CD8-positive, alpha-beta memory T cell (primary cell): Measurements from ENCODE around the gene BSG. TPM values are rescaled to one million over a fixed set of nuclear protein-coding genes. Genes with fewer than 3 reads are reported as not detected.
A peak's percentile ranks its signal among the peaks of the same experiment; 100 is the strongest.

Experiments
- CTCF ChIA-PET: fragments of 350-600 bp; sonication (Branson Sonifier 250); formaldehyde crosslinking; loops from one replicate; lab custom pipeline; 2021; ENCODE audit warnings: antibody characterized with exemption; lab: Charles Lee
- POLR2A ChIA-PET: fragments of 350-600 bp; sonication (Branson Sonifier 250); formaldehyde crosslinking; loops from one replicate; lab custom pipeline; 2021; ENCODE audit warnings: antibody characterized with exemption; lab: Charles Lee
- DNase-seq, 5 donors: peaks; one replicate each; pipeline versions ENCODE4 v3.0.0 to v3.0.0-alpha.2; 2020 to 2022; ENCODE audit warnings: mixed read lengths in 1 of 5
- H3K27ac ChIP-seq: one replicate; pipeline ENCODE4 v1.7.0; 2013; ENCODE audit warnings: low read depth, mild to moderate bottlenecking, low read length, moderate library complexity
- H3K27me3 ChIP-seq: 2 replicates; pipeline ENCODE4 v1.7.0; 2013; ENCODE audit warnings: low read length, mild to moderate bottlenecking; ENCODE audit not compliant: insufficient read depth, poor library complexity, severe bottlenecking
- H3K36me3 ChIP-seq: 2 replicates; pipeline ENCODE4 v1.7.0; 2013; ENCODE audit warnings: mild to moderate bottlenecking, low read length, moderate library complexity; ENCODE audit not compliant: insufficient read depth
- H3K4me1 ChIP-seq: 2 replicates; pipeline ENCODE4 v1.7.0; 2013; ENCODE audit warnings: mild to moderate bottlenecking, low read length, moderate library complexity; ENCODE audit not compliant: insufficient read depth
- H3K4me3 ChIP-seq: 2 replicates; pipeline ENCODE4 v1.7.0; 2013; ENCODE audit warnings: mild to moderate bottlenecking, low read length
- H3K9me3 ChIP-seq: 2 replicates; pipeline ENCODE4 v1.7.0; 2013; ENCODE audit warnings: mild to moderate bottlenecking, low read length
- H3K27ac Mint-ChIP-seq, 8 donors: one replicate each; pipeline ENCODE4 v1.8.0; 2020 to 2021; ENCODE audit warnings: mixed read lengths in 8 of 8, mild to moderate bottlenecking in 6 of 8, inconsistent platforms in 3 of 8, moderate library complexity in 3 of 8
- H3K27me3 Mint-ChIP-seq, 2 donors: one replicate each; pipeline ENCODE4 v1.8.0; 2020 to 2021; ENCODE audit warnings: mixed read lengths in 2 of 2, mild to moderate bottlenecking in 1 of 2, moderate library complexity in 1 of 2
- H3K36me3 Mint-ChIP-seq, 3 donors: one replicate each; pipeline ENCODE4 v1.8.0; 2020 to 2021; ENCODE audit warnings: mixed read lengths in 3 of 3, inconsistent platforms in 1 of 3, mild to moderate bottlenecking in 1 of 3
- H3K4me1 Mint-ChIP-seq, 3 donors: one replicate each; pipeline ENCODE4 v1.8.0; 2020 to 2021; ENCODE audit warnings: mixed read lengths in 3 of 3, inconsistent platforms in 1 of 3, mild to moderate bottlenecking in 1 of 3
- H3K4me3 Mint-ChIP-seq, 7 donors: one replicate each; pipeline ENCODE4 v1.8.0; 2020 to 2021; ENCODE audit warnings: mixed read lengths in 7 of 7, mild to moderate bottlenecking in 6 of 7, moderate library complexity in 4 of 7, inconsistent platforms in 2 of 7
- H3K9me3 Mint-ChIP-seq, 5 donors: one replicate each; pipeline ENCODE4 v1.8.0; 2020 to 2022; ENCODE audit warnings: mixed read lengths in 5 of 5, mild to moderate bottlenecking in 3 of 5, moderate library complexity in 2 of 5, inconsistent platforms in 1 of 5
- polyA plus RNA-seq: library from polyadenylated mRNA; unstranded; fragments of 300-500 nt; fragmentation: Illumina TruSeq; gene quantifications from one replicate; pipeline ENCODE4 v1.2.3, GENCODE V29; 2021
- total RNA-seq, 2 experiments: library from RNA; stranded (reverse); gene quantifications; one replicate each; pipeline ENCODE4 v1.2.3, GENCODE V29; 2021

BSG gene
- total and polyA plus RNA-seq, 3 experiments from 2014 or later, result 250 to 436 (median 262) TPM

- Histone ChIP-seq H3K27ac (peak overlapping the region; percentile 74), H3K9me3 (no peaks in the 10 kb centered on the region), H3K4me1 (peaks cover 19% of the 10 kb centered on the region), H3K27me3 (no peaks in the 10 kb centered on the region), H3K36me3 (no peaks in the 10 kb centered on the region), H3K4me3 (peak overlapping the region; percentile 53)
- Mint-ChIP-seq H3K27ac (peak overlapping the region; percentile 54 to 91 (median 84)), H3K4me1 (peaks cover 9 to 29% (median 18%) of the 10 kb centered on the region in 3 donors), H3K4me3 (peak overlapping the region; percentile 79 to 94 (median 85)), H3K27me3 (peaks cover 1 to 4% of the 10 kb centered on the region in 2 donors), H3K9me3 (no peaks in the 10 kb centered on the region), H3K36me3 (peaks cover 0 to 7% (median 0%) of the 10 kb centered on the region in 3 donors)
- ChIA-PET CTCF (interaction anchor here (0.9 to 6.2 kb wide), 6 partner anchors 12 to 53 kb away, joined by 3 to 55 read pairs (median 6); partner anchors contain the start of genes GZMM and TPGS1), POLR2A (interaction anchor here (0.6 to 2.8 kb wide), 8 partner anchors 10 to 132 kb away, joined by 3 to 18 read pairs (median 4); partner anchors contain the start of genes GZMM and RNF126)
- peak; percentile 84 to 95 (median 91) for DNase-seq
Measured at GRCh38 chr19:531009-531752, 41.2 kb upstream of the BSG start.

- Mint-ChIP-seq H3K4me1 (peaks cover 9 to 29% (median 18%) of the 10 kb centered on the region in 3 donors), H3K27ac (peak within 1 kb of the TSS; percentile 69 to 94 (median 84)), H3K36me3 (peaks cover 0 to 13% (median 0%) of the 10 kb centered on the region in 3 donors), H3K4me3 (peak within 1 kb of the TSS; percentile 85 to 94 (median 88)), H3K27me3 (peaks cover 1 to 4% of the 10 kb centered on the region in 2 donors), H3K9me3 (no peaks in the 10 kb centered on the region)
- H3K36me3 ChIP-seq, result peaks cover 5% of the 10 kb centered on the region
- no peaks in the 10 kb centered on the region for H3K27me3 ChIP-seq
- no peak for DNase-seq
- peak within 1 kb of the TSS; percentile 78 for H3K4me3 ChIP-seq
- peak within 1 kb of the TSS; percentile 75 for H3K27ac ChIP-seq
- ChIA-PET POLR2A (interaction anchor here (0.6 to 2.8 kb wide), 8 partner anchors 10 to 131 kb away, joined by 3 to 18 read pairs (median 4); partner anchors contain the start of genes GZMM and RNF126), CTCF (interaction anchor here (0.9 to 6.2 kb wide), 7 partner anchors 10 to 52 kb away, joined by 3 to 55 read pairs (median 5); partner anchors contain the start of gene GZMM)
- H3K9me3 ChIP-seq, result no peaks in the 10 kb centered on the region
- peaks cover 19% of the 10 kb centered on the region for H3K4me1 ChIP-seq
Measured at GRCh38 chr19:531753-532560, 40.4 kb upstream of the BSG start, which contains the start of gene CDC34. TSS of gene CDC34 (plus strand) at chr19:531760. CDS start at chr19:531932, 172 bp downstream.

- H3K27ac ChIP-seq, result peak overlapping the region; percentile 75
- Mint-ChIP-seq H3K4me3 (peak overlapping the region; percentile 84 to 94 (median 88)), H3K9me3 (no peaks in the 10 kb centered on the region), H3K36me3 (peaks cover 0 to 15% (median 0%) of the 10 kb centered on the region in 3 donors), H3K27me3 (peaks cover 1 to 4% of the 10 kb centered on the region in 2 donors), H3K27ac (peak overlapping the region; percentile 82 to 94 (median 84)), H3K4me1 (peaks cover 9 to 29% (median 18%) of the 10 kb centered on the region in 3 donors)
- DNase-seq, result peak in 2 of 5 donors; percentile 35 to 37
- no peaks in the 10 kb centered on the region for H3K9me3 ChIP-seq
- peaks cover 5% of the 10 kb centered on the region for H3K36me3 ChIP-seq
- H3K27me3 ChIP-seq, result no peaks in the 10 kb centered on the region
- CTCF ChIA-PET, result interaction anchor here (0.9 to 6.2 kb wide), 6 partner anchors 11 to 51 kb away, joined by 3 to 55 read pairs (median 6); partner anchors contain the start of gene GZMM
- peaks cover 19% of the 10 kb centered on the region for H3K4me1 ChIP-seq
- POLR2A ChIA-PET, result interaction anchor here (1.1 to 2.8 kb wide), 4 partner anchors 9 to 39 kb away, joined by 3 to 18 read pairs (median 4); no protein-coding TSS in a partner anchor
- H3K4me3 ChIP-seq, result peak overlapping the region; percentile 78
Measured at GRCh38 chr19:532561-533363, 39.6 kb upstream of the BSG start.

- H3K9me3 ChIP-seq, result no peaks in the 10 kb centered on the region
- peaks cover 19% of the 10 kb centered on the region for H3K4me1 ChIP-seq
- H3K36me3 Mint-ChIP-seq, result peaks cover 0 to 22% (median 3%) of the 10 kb centered on the region in 3 donors
- H3K4me1 Mint-ChIP-seq, result peaks cover 9 to 29% (median 18%) of the 10 kb centered on the region in 3 donors
- H3K27ac ChIP-seq, result peak overlapping the region; percentile 75
- H3K27ac Mint-ChIP-seq, result peak overlapping the region in 3 of 8 donors; percentile 51 to 83 (median 82)
- H3K4me3 Mint-ChIP-seq, result peak overlapping the region; percentile 84 to 94 (median 88)
- H3K36me3 ChIP-seq, result peaks cover 5% of the 10 kb centered on the region
- H3K27me3 Mint-ChIP-seq, result peaks cover 1% of the 10 kb centered on the region in 2 donors
- CTCF ChIA-PET, result interaction anchor here (1.1 to 6.2 kb wide), 4 partner anchors 10 to 22 kb away, joined by 3 to 55 read pairs (median 14); partner anchors contain the start of gene GZMM
- DNase-seq, result no peak
- POLR2A ChIA-PET, result interaction anchor here (1.1 kb wide), 1 partner anchor 37 kb away, joined by 4 read pairs; no protein-coding TSS in a partner anchor
- H3K9me3 Mint-ChIP-seq, result no peaks in the 10 kb centered on the region
- no peaks in the 10 kb centered on the region for H3K27me3 ChIP-seq
- peak overlapping the region; percentile 78 for H3K4me3 ChIP-seq
Measured at GRCh38 chr19:533364-534058, 38.9 kb upstream of the BSG start.

GRCh38 chr19:534088-534487 is 38.3 kb upstream of the BSG start:
- Mint-ChIP-seq H3K27me3 (peaks cover 0 to 1% of the 10 kb centered on the region in 2 donors), H3K36me3 (peaks cover 0 to 28% (median 3%) of the 10 kb centered on the region in 3 donors), H3K4me3 (peak overlapping the region; percentile 20 to 88 (median 48)), H3K9me3 (no peaks in the 10 kb centered on the region), H3K27ac (peak overlapping the region in 1 of 8 donors; percentile 51), H3K4me1 (peaks cover 9 to 29% (median 18%) of the 10 kb centered on the region in 3 donors)
- POLR2A ChIA-PET, result no interaction called here
- Histone ChIP-seq H3K9me3 (no peaks in the 10 kb centered on the region), H3K27ac (peak overlapping the region; percentile 75), H3K27me3 (no peaks in the 10 kb centered on the region), H3K36me3 (peaks cover 5% of the 10 kb centered on the region), H3K4me1 (peaks cover 19% of the 10 kb centered on the region), H3K4me3 (no peak overlapping the region)
- no peak for DNase-seq
- CTCF ChIA-PET, result interaction anchor here (6.2 kb wide), 1 partner anchor 23 kb away, joined by 55 read pairs; no protein-coding TSS in a partner anchor

- H3K4me3 ChIP-seq, result no peak overlapping the region
- Mint-ChIP-seq H3K27ac (peak overlapping the region in 3 of 8 donors; percentile 27 to 47 (median 32)), H3K27me3 (peaks cover 0 to 1% of the 10 kb centered on the region in 2 donors), H3K9me3 (no peaks in the 10 kb centered on the region), H3K36me3 (peaks cover 0 to 34% (median 3%) of the 10 kb centered on the region in 3 donors), H3K4me1 (peaks cover 9 to 27% (median 16%) of the 10 kb centered on the region in 3 donors), H3K4me3 (peak overlapping the region in 3 of 7 donors; percentile 34 to 75 (median 52))
- peaks cover 5% of the 10 kb centered on the region for H3K36me3 ChIP-seq
- H3K27me3 ChIP-seq, result no peaks in the 10 kb centered on the region
- peaks cover 19% of the 10 kb centered on the region for H3K4me1 ChIP-seq
- ChIA-PET CTCF (interaction anchor here (0.6 to 1.7 kb wide), 3 partner anchors 28 to 99 kb away, joined by 3 read pairs; partner anchors contain the start of gene TPGS1), POLR2A (no interaction called here)
- H3K9me3 ChIP-seq, result no peaks in the 10 kb centered on the region
- H3K27ac ChIP-seq, result no peak overlapping the region
- no peak for DNase-seq
Measured at GRCh38 chr19:535017-535835, 37.2 kb upstream of the BSG start.
